Measurements from ENCODE around the gene ADCY5.

ADCY5 gene

GRCh38 chr3:123485551-123485950 is 36.7 kb upstream of the ADCY5 start:
- TF ChIP-seq CTCF (IDR thresholded peaks at IDR 0.05; ENCODE audit: borderline replicate concordance, insufficient read depth, low read depth, low read length): no peak
- H3K4me3 ChIP-seq (ENCODE audit: low read depth, low read length): no peak overlapping the region

- TF ChIP-seq CTCF (IDR thresholded peaks at IDR 0.05; ENCODE audit: borderline replicate concordance, insufficient read depth, low read depth, low read length): no peak
Observed at GRCh38 chr3:123483146-123483545, 34.3 kb upstream of the ADCY5 start.

GRCh38 chr3:123481722-123482457 is 33.0 kb upstream of the ADCY5 start:
- no peak for TF ChIP-seq CTCF (IDR thresholded peaks at IDR 0.05; ENCODE audit: borderline replicate concordance, insufficient read depth, low read depth, low read length)
- no peak overlapping the region for H3K4me3 ChIP-seq (ENCODE audit: low read depth, low read length)

More at GRCh38 chr3:123483146-123483545, 34.3 kb upstream of the ADCY5 start:
- H3K4me3 ChIP-seq (ENCODE audit: low read depth, low read length): no peak overlapping the region

GRCh38 chr3:123481071-123481470 is 32.2 kb upstream of the ADCY5 start:
- no peak overlapping the region for H3K4me3 ChIP-seq (ENCODE audit: low read depth, low read length)
- TF ChIP-seq CTCF (IDR thresholded peaks at IDR 0.05; ENCODE audit: borderline replicate concordance, insufficient read depth, low read depth, low read length): no peak

GRCh38 chr3:123480428-123480827 is 31.5 kb upstream of the ADCY5 start:
- no peak for TF ChIP-seq CTCF (IDR thresholded peaks at IDR 0.05; ENCODE audit: borderline replicate concordance, insufficient read depth, low read depth, low read length)
- H3K4me3 ChIP-seq (ENCODE audit: low read depth, low read length): no peak overlapping the region

GRCh38 chr3:123479891-123480290 is 31.0 kb upstream of the ADCY5 start:
- no peak for TF ChIP-seq CTCF (IDR thresholded peaks at IDR 0.05; ENCODE audit: borderline replicate concordance, insufficient read depth, low read depth, low read length)
- no peak overlapping the region for H3K4me3 ChIP-seq (ENCODE audit: low read depth, low read length)

GRCh38 chr3:123478314-123478713 is 29.4 kb upstream of the ADCY5 start:
- no peak for TF ChIP-seq CTCF (IDR thresholded peaks at IDR 0.05; ENCODE audit: borderline replicate concordance, insufficient read depth, low read depth, low read length)

More at GRCh38 chr3:123478314-123478713, 29.4 kb upstream of the ADCY5 start:
- H3K4me3 ChIP-seq (ENCODE audit: low read depth, low read length): no peak overlapping the region
